Body of pancreas (tissue), 4 donors: Measurements from ENCODE around the gene KRT1. TPM values are rescaled to one million over a fixed set of nuclear protein-coding genes. Genes with fewer than 3 reads are reported as not detected.

Source experiments
- ATAC-seq: fragments of 150-250 bp; one replicate; pipeline ENCODE4 v1.9.1; 2016
- DNase-seq, 4 donors: peaks; one replicate each; pipeline ENCODE4 v3.0.0-alpha.2; 2019
- H3K27ac ChIP-seq, 4 donors: fragments of 200-600 bp; sonication (generic); 1 replicate in 3 of 4; 2 replicates in 1 of 4; pipeline versions ENCODE4 v1.5.1 to v1.6.1; 2016 to 2019; ENCODE audit warnings: mild to moderate bottlenecking in 1 of 4, mixed read lengths in 1 of 4, moderate library complexity in 1 of 4
- H3K27me3 ChIP-seq, 2 donors: fragments of 200-600 bp; sonication (generic); one replicate each; pipeline ENCODE4 v1.6.0; 2016; ENCODE audit warnings: mild to moderate bottlenecking in 1 of 2
- H3K36me3 ChIP-seq, 2 donors: fragments of 200-600 bp; sonication (generic); replicated peaks in 1 of 2; 2 replicates each; pipeline ENCODE4 v1.5.1; 2016; ENCODE audit warnings: low read depth in 2 of 2; ENCODE audit not compliant: insufficient read depth in 1 of 2
- H3K4me1 ChIP-seq: fragments of 200-600 bp; sonication (generic); one replicate; pipeline ENCODE4 v1.6.0; 2016
- H3K4me3 ChIP-seq, 2 donors: fragments of 200-600 bp; sonication (generic); 1 replicate in 1 of 2; 2 replicates in 1 of 2; pipeline ENCODE4 v1.5.1; 2016 to 2019
- H3K9me3 ChIP-seq, 3 donors: fragments of 200-600 bp; sonication (generic); 1 replicate in 2 of 3; 2 replicates in 1 of 3; pipeline ENCODE4 v1.5.1; 2016
- CTCF ChIP-seq, 7 experiments: fragments of 450-650 bp in 4 of 7; fragments of 200-600 bp in 3 of 7; sonication (generic) in 3 of 7; IDR thresholded peaks; one replicate each; pipeline ENCODE4 v1.5.1; 2016 to 2019; ENCODE audit warnings: antibody characterized with exemption in 7 of 7
- POLR2A ChIP-seq, 3 donors: fragments of 450-650 bp; IDR thresholded peaks; one replicate each; pipeline ENCODE4 v1.6.1; 2016; ENCODE audit warnings: antibody characterized with exemption in 3 of 3, mild to moderate bottlenecking in 2 of 3
- WGBS, 2 donors: methylation state at CpG; one replicate each; pipeline ENCODE4 v1.1.5; 2017; 5-methylcytosine and 5-hydroxymethylcytosine counted together
- intact Hi-C: fragments of 100-400 bp; cut with DNase I; formaldehyde crosslinking; loops from one replicate; pipeline ENCODE4 v1.15.1; 2023
- total RNA-seq, 2 donors: library from RNA; depleted of rRNA; stranded (reverse); fragments of >200 nt; gene quantifications; one replicate each; pipeline ENCODE4 v1.1.0, GENCODE V29; 2016

Gene KRT1
- total RNA-seq, 2 donors from 2014 or later = not detected

GRCh38 chr12:52643233-52644077, 36.8 kb downstream of the KRT1 start:
- no peak for TF ChIP-seq POLR2A (IDR thresholded peaks at IDR 0.05)
- no peak for TF ChIP-seq CTCF (IDR thresholded peaks at IDR 0.05)
- WGBS, 2 donors = 74 to 81% methylated on average over 9 to 10 of the region's 10 CpGs
- no peak overlapping the region for H3K4me3 ChIP-seq
- no peaks in the 10 kb centered on the region for H3K36me3 ChIP-seq
- H3K27ac ChIP-seq = no peak overlapping the region
- no peaks in the 10 kb centered on the region for H3K9me3 ChIP-seq
- intact Hi-C loops = no loop called here
- H3K27me3 ChIP-seq = no peaks in the 10 kb centered on the region
- ATAC-seq (no peak), DNase-seq (no peak)
- H3K4me1 ChIP-seq = no peaks in the 10 kb centered on the region

- Histone ChIP-seq H3K27ac (no peak overlapping the region), H3K4me3 (no peak overlapping the region), H3K27me3 (no peaks in the 10 kb centered on the region), H3K9me3 (no peaks in the 10 kb centered on the region), H3K4me1 (no peaks in the 10 kb centered on the region), H3K36me3 (no peaks in the 10 kb centered on the region)
- TF ChIP-seq CTCF (IDR thresholded peaks at IDR 0.05) = no peak
- no peak for TF ChIP-seq POLR2A (IDR thresholded peaks at IDR 0.05)
- intact Hi-C loops = no loop called here
- DNase-seq = no peak
- no peak for ATAC-seq
- WGBS, 2 donors = 43 to 71% methylated on average over 4 of the region's 4 CpGs
Measured at GRCh38 chr12:52641468-52641867, 38.7 kb downstream of the KRT1 start.

GRCh38 chr12:52637299-52637698, 42.9 kb downstream of the KRT1 start:
- 62 to 73% methylated on average over 4 of the region's 4 CpGs for WGBS, 2 donors
- ATAC-seq (no peak), DNase-seq (no peak)
- TF ChIP-seq POLR2A (IDR thresholded peaks at IDR 0.05) = no peak
- no peak for TF ChIP-seq CTCF (IDR thresholded peaks at IDR 0.05)
- H3K9me3 ChIP-seq = no peaks in the 10 kb centered on the region
- H3K36me3 ChIP-seq = no peaks in the 10 kb centered on the region
- H3K4me1 ChIP-seq = no peaks in the 10 kb centered on the region
- H3K27me3 ChIP-seq = no peaks in the 10 kb centered on the region
- H3K27ac ChIP-seq = no peak overlapping the region
- no peak overlapping the region for H3K4me3 ChIP-seq
- intact Hi-C loops = no loop called here

- DNase-seq = no peak
- intact Hi-C loops = no loop called here
- Histone ChIP-seq H3K27ac (no peak overlapping the region), H3K9me3 (no peaks in the 10 kb centered on the region), H3K27me3 (no peaks in the 10 kb centered on the region), H3K4me3 (no peak overlapping the region), H3K36me3 (no peaks in the 10 kb centered on the region), H3K4me1 (no peaks in the 10 kb centered on the region)
- ATAC-seq = no peak
- TF ChIP-seq POLR2A (IDR thresholded peaks at IDR 0.05) (no peak), CTCF (IDR thresholded peaks at IDR 0.05) (no peak)
- WGBS, 2 donors = 55 to 71% methylated on average over 5 of the region's 5 CpGs
Measured at GRCh38 chr12:52636592-52637258, 43.5 kb downstream of the KRT1 start.
